ENCODE measurements around the gene FSHR. TPM values are rescaled to one million over a fixed set of nuclear protein-coding genes. Genes with fewer than 3 reads are reported as not detected.

FSHR gene
- total RNA-seq, 1 donor from 2014 or later = not detected

- H3K4me3 Mint-ChIP-seq = no peak overlapping the region
- H3K9me3 ChIP-seq (ENCODE audit: low read depth) = no peaks in the 10 kb centered on the region
- H2AFZ ChIP-seq (replicated peaks) = no peak overlapping the region
- no peaks in the 10 kb centered on the region for H3K36me3 ChIP-seq
- H3K4me1 Mint-ChIP-seq = no peaks in the 10 kb centered on the region
- H3K27ac ChIP-seq = no peak overlapping the region
- no peaks in the 10 kb centered on the region for H3K79me2 ChIP-seq (ENCODE audit: low read depth)
- no peaks in the 10 kb centered on the region for H3K36me3 Mint-ChIP-seq
- no peak overlapping the region for H3K9ac ChIP-seq
- H3K27me3 ChIP-seq = no peaks in the 10 kb centered on the region
- H3K4me3 ChIP-seq = no peak overlapping the region
- no peaks in the 10 kb centered on the region for H3K4me1 ChIP-seq
- no peak overlapping the region for H3K27ac Mint-ChIP-seq
- no peaks in the 10 kb centered on the region for H4K20me1 ChIP-seq (ENCODE audit: low read depth)
- H3K9me3 Mint-ChIP-seq = no peaks in the 10 kb centered on the region
- no peaks in the 10 kb centered on the region for H3F3A ChIP-seq (ENCODE audit: low read depth)
- H3K4me2 ChIP-seq = no peak overlapping the region
- TF ChIP-seq EZH2phosphoT487 (IDR thresholded peaks at IDR 0.05) (no peak), CTCF (IDR thresholded peaks at IDR 0.05) (no peak), EZH2 (IDR thresholded peaks at IDR 0.05) (no peak)
- DNase-seq (ENCODE audit: low spot score) = no peak
- peaks cover 4% of the 10 kb centered on the region for H3K27me3 Mint-ChIP-seq (ENCODE audit: insufficient read depth, low read depth)
Measured at GRCh38 chr2:49102146-49102545, 52.2 kb downstream of the FSHR start.

- Histone ChIP-seq H3K4me2 (peak overlapping the region; percentile 4), H3K79me2 (ENCODE audit: low read depth) (no peaks in the 10 kb centered on the region), H3K36me3 (no peaks in the 10 kb centered on the region), H3K9ac (no peak overlapping the region), H3K9me3 (ENCODE audit: low read depth) (no peaks in the 10 kb centered on the region), H3K27me3 (no peaks in the 10 kb centered on the region), H4K20me1 (ENCODE audit: low read depth) (no peaks in the 10 kb centered on the region), H3F3A (ENCODE audit: low read depth) (peaks cover 12% of the 10 kb centered on the region), H3K27ac (peak overlapping the region; percentile 23), H3K4me1 (peaks cover 12% of the 10 kb centered on the region), H3K4me3 (no peak overlapping the region), H2AFZ (replicated peaks) (no peak overlapping the region)
- Mint-ChIP-seq H3K27me3 (ENCODE audit: insufficient read depth, low read depth) (no peaks in the 10 kb centered on the region), H3K4me1 (peaks cover 5% of the 10 kb centered on the region), H3K9me3 (peaks cover 17% of the 10 kb centered on the region), H3K36me3 (no peaks in the 10 kb centered on the region), H3K4me3 (no peak overlapping the region), H3K27ac (peak overlapping the region; percentile 64)
- TF ChIP-seq EZH2 (IDR thresholded peaks at IDR 0.05) = no peak
- no peak for TF ChIP-seq CTCF (IDR thresholded peaks at IDR 0.05)
- TF ChIP-seq EZH2phosphoT487 (IDR thresholded peaks at IDR 0.05) = no peak
- peak; percentile 52 for DNase-seq (ENCODE audit: low spot score)
Measured at GRCh38 chr2:49080681-49081080, 73.6 kb downstream of the FSHR start.

- no peak overlapping the region for H3K27ac Mint-ChIP-seq
- no peaks in the 10 kb centered on the region for H3K36me3 ChIP-seq
- TF ChIP-seq EZH2 (IDR thresholded peaks at IDR 0.05) (no peak), CTCF (IDR thresholded peaks at IDR 0.05) (no peak)
Measured at GRCh38 chr2:49070716-49071115, 83.6 kb downstream of the FSHR start.

More at GRCh38 chr2:49070716-49071115, 83.6 kb downstream of the FSHR start:
- no peak overlapping the region for H3K4me2 ChIP-seq
- H3K36me3 Mint-ChIP-seq = no peaks in the 10 kb centered on the region
- no peak overlapping the region for H3K4me3 ChIP-seq
- DNase-seq (ENCODE audit: low spot score) = no peak
- no peaks in the 10 kb centered on the region for H3K27me3 Mint-ChIP-seq (ENCODE audit: insufficient read depth, low read depth)
- peaks cover 5% of the 10 kb centered on the region for H3K9me3 ChIP-seq (ENCODE audit: low read depth)
- H4K20me1 ChIP-seq (ENCODE audit: low read depth) = no peaks in the 10 kb centered on the region
- no peak overlapping the region for H3K27ac ChIP-seq
- no peaks in the 10 kb centered on the region for H3K79me2 ChIP-seq (ENCODE audit: low read depth)
- H3K4me1 ChIP-seq = peaks cover 16% of the 10 kb centered on the region
- H2AFZ ChIP-seq (replicated peaks) = no peak overlapping the region
- no peak overlapping the region for H3K9ac ChIP-seq
- peaks cover 9% of the 10 kb centered on the region for H3K9me3 Mint-ChIP-seq
- H3K4me1 Mint-ChIP-seq = no peaks in the 10 kb centered on the region
- peaks cover 13% of the 10 kb centered on the region for H3F3A ChIP-seq (ENCODE audit: low read depth)
- H3K4me3 Mint-ChIP-seq = no peak overlapping the region
- no peaks in the 10 kb centered on the region for H3K27me3 ChIP-seq
